Stimulated activated CD4-positive, alpha-beta T cell treated with anti-CD3 and anti-CD28 coated beads, TNF-alpha, amount 100 ng/mL, for 48 hours (primary cell): ENCODE data around the gene HOXC11.

ENCODE experiments used
- DNase-seq, 3 donors: peaks; one replicate each; pipeline ENCODE4 v3.0.0-alpha.2; 2020; ENCODE audit warnings: low read depth in 3 of 3

Gene HOXC11

GRCh38 chr12:53997204-53998109 is 24.5 kb downstream of the HOXC11 start:
- DNase-seq: no peak

DNA sequence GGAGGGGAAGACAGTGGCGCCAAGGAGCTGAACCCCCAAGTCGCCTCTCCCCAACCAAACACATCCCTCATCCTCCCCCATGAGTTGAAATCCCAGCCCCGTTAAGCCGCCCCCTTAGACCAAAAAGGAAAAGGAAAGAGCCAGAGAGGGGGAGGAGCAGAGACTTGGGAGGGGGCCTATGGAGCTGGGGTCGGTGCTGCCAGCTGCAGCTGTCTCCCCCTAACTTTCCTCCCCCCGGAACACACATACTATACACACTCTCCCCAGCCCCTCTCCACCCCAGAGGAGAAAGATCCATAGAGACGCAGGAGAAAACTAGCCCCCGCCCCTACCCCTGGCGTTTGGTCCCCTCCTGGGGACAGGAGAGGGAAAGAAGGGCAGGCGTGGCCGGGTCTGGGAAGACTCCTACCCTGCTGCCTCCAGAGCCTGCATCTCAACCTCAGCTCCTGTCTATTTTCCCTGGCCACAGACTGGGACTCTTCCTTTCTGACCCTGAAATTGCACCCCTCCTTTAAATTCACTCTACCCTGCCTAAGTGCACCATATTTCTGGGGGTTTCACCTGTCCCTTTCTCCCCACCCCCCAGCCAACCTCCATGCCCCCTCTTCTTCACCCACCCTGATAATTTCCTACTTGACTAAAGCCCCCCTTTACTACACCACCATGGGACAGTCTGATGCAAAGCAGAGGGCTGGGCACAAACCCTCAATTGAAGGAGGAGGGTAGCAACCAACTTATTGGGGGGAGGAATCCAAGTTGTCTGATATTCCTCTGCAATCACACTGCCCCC is 25.4 kb downstream of the HOXC11 start:
- DNase-seq: no peak

GRCh38 chr12:53998900-53999236 is 25.9 kb downstream of the HOXC11 start:
- DNase-seq: no peak

GRCh38 chr12:53999559-54000115 is 26.7 kb downstream of the HOXC11 start:
- DNase-seq: no peak

DNA sequence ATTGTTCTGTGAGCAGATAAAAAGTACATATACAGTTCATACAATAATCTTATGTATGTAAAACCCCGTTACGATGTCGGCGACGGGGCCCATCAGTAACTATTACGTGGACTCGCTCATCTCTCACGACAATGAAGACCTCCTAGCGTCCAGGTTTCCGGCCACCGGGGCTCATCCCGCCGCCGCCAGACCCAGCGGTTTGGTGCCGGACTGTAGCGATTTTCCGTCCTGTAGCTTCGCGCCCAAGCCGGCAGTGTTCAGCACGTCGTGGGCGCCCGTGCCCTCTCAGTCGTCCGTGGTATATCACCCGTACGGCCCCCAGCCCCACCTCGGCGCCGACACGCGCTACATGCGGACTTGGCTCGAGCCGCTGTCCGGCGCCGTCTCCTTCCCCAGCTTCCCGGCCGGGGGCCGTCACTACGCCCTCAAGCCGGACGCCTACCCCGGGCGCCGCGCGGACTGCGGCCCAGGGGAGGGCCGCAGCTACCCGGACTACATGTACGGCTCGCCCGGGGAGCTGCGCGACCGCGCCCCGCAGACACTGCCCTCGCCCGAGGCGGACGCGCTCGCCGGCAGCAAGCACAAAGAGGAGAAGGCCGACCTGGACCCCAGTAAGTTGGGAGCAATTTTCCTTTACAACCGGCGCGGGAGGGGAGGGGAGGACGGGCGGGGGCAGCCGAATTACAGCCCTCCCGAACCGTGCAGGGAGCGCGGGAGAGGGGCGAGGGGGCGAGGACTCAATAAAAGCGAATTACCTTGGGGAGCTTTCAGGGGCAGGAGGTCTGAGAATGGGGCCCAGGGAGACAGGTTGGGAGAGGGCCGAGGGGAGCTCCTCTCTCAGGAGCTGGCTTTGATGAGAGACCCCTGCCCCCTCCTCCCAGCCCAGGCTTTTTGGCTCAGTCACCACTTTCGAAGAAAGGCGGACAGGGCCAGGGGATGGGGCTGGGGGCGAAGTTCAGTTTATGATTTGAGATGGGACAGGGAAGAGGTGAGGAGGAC is 27.5 kb downstream of the HOXC11 start, which contains the start of gene HOXC9:
Gene HOXC9 (plus strand): TSS at position 46 of the 999 bp plus-strand sequence. CDS start 28 bp downstream, at position 74.
- no peak for DNase-seq

DNA sequence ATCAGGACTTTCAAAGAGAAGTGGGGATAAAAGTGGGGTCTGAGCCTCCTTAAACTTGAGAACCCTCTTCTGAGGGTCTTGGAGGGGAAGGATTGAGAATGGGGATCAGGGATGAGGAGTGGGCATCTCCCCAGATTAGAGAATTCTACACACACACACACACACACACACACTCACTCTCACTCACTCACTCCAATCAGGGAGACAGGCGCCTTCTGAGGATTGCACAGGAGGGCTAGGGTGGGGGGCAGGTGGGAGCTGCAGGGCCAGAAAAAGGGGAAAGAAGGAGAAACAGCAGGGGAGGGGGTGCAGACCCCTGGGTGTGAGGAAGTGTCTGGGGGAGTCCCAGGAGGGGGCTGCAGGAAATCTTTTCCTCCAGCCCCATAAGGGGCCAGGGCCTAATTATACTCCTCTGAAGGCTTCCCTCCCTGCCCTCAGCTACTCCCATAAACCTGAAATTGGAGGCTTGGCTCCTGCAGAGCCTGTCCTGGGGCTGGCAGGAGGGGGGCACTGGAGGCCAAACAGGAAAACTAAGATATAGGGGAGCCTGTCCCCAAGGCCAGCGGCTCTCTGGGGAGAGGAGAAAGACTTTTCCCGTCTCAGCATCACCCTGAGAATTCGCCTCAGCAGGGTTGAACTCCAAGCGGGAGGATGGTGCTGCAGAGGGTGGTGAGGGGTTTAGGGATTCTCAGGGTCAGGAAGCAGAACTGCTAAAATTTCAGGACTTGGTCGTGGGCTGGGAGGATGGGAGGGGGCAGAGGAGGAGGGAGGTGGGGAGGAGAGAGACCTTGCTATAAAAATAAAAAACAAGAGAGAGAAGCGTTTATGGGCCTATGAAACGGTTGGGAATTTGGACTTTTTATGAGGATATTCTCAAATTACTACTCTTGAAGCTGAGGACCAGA is 28.6 kb downstream of the HOXC11 start:
- DNase-seq: no peak

- no peak for DNase-seq
These were observed 29.5 kb downstream of the HOXC11 start for GRCh38 chr12:54002278-54002914.

- DNase-seq: no peak
These were observed 30.0 kb downstream of the HOXC11 start for GRCh38 chr12:54002915-54003389.

DNA sequence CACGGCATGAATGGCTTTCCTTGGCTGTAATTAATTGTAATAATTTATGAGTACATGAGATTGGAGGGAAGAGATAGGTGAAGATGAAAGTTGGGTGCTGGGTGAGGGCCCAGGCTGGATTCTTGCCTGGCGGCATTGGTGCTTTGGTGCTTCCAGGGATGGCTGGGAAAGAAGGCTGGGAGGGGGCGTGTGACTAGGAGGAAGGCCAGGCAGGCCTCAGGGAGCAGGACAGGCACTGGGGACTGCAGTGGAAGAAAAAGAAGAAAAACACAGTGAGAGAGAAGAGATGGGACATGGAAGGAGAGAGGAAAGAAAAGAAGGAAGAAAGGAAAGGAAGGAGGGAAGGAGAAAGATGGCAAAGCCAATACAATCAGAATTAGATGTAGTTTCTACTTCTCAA is 30.7 kb downstream of the HOXC11 start:
- no peak for DNase-seq

DNA sequence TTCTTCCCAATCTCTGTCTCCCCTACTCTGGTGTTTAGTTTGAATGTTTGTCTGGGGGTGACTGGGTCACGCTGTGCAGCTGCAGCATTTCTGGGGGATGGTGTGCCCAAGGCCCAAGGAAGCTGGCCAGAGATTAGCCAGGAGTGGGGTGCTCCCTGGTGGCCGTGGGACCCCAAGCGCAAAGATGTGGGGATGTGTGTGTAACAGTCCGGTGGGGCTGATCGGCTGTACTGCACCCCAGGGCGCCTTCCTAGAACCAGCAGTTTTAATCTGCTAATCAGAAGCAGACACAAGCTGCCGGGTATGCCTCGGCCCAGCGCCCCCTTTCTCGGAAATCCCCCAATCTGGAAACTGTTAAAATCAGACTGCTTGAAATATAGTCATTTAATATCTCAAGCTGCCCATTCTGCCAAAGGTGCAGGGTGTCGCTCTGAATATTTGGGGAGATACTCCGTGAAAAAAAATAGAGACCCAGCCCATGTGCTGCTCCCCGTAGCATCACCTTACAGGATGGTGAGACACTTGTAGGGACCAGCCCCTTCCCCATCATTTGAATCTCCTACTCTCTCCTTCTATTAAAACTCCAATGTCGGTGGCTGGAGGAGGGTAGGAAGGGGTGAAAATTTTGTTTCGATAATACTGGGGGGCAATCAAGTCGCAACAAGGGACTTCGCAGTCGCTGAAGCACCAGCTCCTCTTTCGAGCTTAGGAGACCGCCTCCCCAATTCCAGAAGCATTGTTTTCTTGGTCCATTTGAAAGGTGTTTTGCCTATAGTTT is 31.3 kb downstream of the HOXC11 start:
- DNase-seq: no peak

DNA sequence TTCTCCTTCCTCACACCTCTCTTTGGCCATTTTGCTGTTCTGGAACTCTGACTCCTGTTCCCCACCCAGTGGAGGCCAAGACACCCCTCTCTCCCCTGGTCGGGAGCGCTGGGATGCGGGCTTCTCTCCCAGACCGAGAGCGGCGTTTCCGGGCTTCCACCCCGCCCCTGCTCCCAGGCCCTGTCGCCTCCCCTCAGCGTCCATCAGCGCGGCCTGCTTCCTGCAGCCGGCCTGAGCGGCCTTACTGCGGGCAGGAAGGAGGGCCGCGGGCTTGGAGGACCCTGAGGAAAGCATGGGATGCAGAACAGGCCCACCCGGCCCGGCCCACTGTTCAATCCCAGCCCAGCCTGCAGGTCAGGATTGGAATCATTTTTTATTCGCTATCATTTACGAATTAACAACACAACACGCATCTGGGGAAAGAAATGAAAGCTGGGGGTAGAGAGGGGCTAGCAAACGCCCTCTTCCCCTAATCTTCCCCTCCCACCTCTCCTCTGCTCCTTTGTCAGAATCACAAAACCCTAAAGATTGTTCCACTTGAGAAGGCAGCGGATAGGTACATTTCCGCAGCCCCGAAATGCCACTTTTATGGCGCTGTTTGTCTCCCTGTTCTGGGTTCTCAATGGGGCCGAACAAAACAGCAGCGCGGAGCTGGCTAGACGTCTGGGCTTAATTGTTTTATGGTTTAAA is 32.1 kb downstream of the HOXC11 start:
- DNase-seq: no peak

GRCh38 chr12:54005531-54005852 is 32.6 kb downstream of the HOXC11 start:
- no peak for DNase-seq

GRCh38 chr12:54005853-54006558 is 33.1 kb downstream of the HOXC11 start:
- DNase-seq: peak; percentile 66 to 84 (median 77)

GRCh38 chr12:54006559-54007220 is 33.8 kb downstream of the HOXC11 start:
- no peak for DNase-seq

DNA sequence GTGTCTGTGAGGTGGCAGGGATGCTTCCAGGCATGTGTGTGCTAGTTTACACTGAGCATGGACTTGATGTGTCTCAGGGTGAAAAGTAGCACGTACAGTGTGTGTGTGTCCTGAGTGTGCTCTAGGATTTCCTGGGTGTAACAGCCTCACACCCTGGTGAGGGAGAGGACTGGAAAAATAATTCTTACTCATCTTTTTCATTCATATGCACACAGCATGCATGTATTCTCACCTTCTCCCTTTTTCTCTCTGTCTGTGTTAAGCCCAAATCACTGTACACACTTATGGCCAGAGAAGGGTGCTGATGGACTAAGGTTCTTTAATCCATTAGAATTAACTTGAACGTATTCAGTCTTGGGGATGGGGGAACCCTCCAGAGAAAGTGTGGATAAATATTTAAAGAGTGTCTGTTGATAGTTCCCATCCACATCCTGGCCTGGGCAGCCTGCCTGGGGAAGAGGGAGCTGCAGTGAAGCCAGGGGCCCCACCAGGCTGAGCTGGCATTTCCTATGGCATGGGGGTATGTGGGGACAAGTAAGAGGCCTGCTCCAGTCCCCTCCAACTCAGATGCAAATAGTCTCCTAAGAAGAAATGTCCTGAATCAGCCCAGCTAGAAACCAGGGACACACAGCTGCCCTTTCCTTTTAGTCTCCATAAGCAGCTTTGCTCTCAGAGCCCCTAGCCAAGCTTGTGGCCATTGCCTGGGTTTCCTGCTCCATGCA is 34.8 kb downstream of the HOXC11 start:
- DNase-seq: no peak

GRCh38 chr12:54008260-54008552 is 35.3 kb downstream of the HOXC11 start:
- no peak for DNase-seq
